SIG-M5 (cell line): ENCODE results near the gene BLNK.
"Not testable (repeated sequence)": the region's sequence is repeated elsewhere in the genome, so short reads cannot be mapped to it uniquely, and the experiment has no call there.

Experiments
- DNase-seq: peaks from one replicate; lab custom pipeline; 2025; lab: John Stamatoyannopoulos, UW

The BLNK gene

GRCh38 chr10:96271016-96271815 is at the start of gene BLNK:
Gene BLNK, minus strand, starts transcription at chr10:96271569. Its CDS starts 171 bp downstream, at chr10:96271398.
- no peak for DNase-seq

- no peak for DNase-seq
Measured at GRCh38 chr10:96319754-96320474, 48.5 kb upstream of the BLNK start.

GRCh38 chr10:96317067-96317833 is 45.9 kb upstream of the BLNK start:
- no peak for DNase-seq

- DNase-seq = no peak
Measured at GRCh38 chr10:96313344-96313743, 42.0 kb upstream of the BLNK start.

- no peak for DNase-seq
Measured at GRCh38 chr10:96311180-96311715, 39.9 kb upstream of the BLNK start.

- no peak for DNase-seq
Measured at GRCh38 chr10:96310321-96310669, 38.9 kb upstream of the BLNK start.

- no peak for DNase-seq
Measured at GRCh38 chr10:96309628-96310320, 38.4 kb upstream of the BLNK start.

- not testable (repeated sequence) for DNase-seq
Measured at GRCh38 chr10:96308854-96309253, 37.5 kb upstream of the BLNK start.

- no peak for DNase-seq
Measured at GRCh38 chr10:96306516-96306915, 35.1 kb upstream of the BLNK start.

- no peak for DNase-seq
Measured at GRCh38 chr10:96305019-96305418, 33.6 kb upstream of the BLNK start.

GRCh38 chr10:96304230-96304629 is 32.9 kb upstream of the BLNK start, which contains the start of gene DNTT:
Gene DNTT, plus strand, starts transcription at chr10:96304434. Its CDS starts 64 bp downstream, at chr10:96304498.
- DNase-seq = no peak

- DNase-seq = no peak
Measured at GRCh38 chr10:96301616-96302015, 30.2 kb upstream of the BLNK start.

GRCh38 chr10:96299383-96299782 is 28.0 kb upstream of the BLNK start:
- DNase-seq = no peak

- no peak for DNase-seq
Measured at GRCh38 chr10:96298362-96298761, 27.0 kb upstream of the BLNK start.

- DNase-seq = no peak
Measured at GRCh38 chr10:96297486-96297885, 26.1 kb upstream of the BLNK start.

- no peak for DNase-seq
Measured at GRCh38 chr10:96295475-96295874, 24.1 kb upstream of the BLNK start.

- DNase-seq = no peak
Measured at GRCh38 chr10:96292971-96293920, 21.9 kb upstream of the BLNK start.

- DNase-seq = no peak
Measured at GRCh38 chr10:96290368-96291133, 19.2 kb upstream of the BLNK start.

- DNase-seq = no peak
Measured at GRCh38 chr10:96289218-96289910, 18.0 kb upstream of the BLNK start.
